Measurements from ENCODE around the gene GRK5.
"Not testable (repeated sequence)": the region's sequence is repeated elsewhere in the genome, so short reads cannot be mapped to it uniquely, and the experiment has no call there.

GRK5 gene

DNA sequence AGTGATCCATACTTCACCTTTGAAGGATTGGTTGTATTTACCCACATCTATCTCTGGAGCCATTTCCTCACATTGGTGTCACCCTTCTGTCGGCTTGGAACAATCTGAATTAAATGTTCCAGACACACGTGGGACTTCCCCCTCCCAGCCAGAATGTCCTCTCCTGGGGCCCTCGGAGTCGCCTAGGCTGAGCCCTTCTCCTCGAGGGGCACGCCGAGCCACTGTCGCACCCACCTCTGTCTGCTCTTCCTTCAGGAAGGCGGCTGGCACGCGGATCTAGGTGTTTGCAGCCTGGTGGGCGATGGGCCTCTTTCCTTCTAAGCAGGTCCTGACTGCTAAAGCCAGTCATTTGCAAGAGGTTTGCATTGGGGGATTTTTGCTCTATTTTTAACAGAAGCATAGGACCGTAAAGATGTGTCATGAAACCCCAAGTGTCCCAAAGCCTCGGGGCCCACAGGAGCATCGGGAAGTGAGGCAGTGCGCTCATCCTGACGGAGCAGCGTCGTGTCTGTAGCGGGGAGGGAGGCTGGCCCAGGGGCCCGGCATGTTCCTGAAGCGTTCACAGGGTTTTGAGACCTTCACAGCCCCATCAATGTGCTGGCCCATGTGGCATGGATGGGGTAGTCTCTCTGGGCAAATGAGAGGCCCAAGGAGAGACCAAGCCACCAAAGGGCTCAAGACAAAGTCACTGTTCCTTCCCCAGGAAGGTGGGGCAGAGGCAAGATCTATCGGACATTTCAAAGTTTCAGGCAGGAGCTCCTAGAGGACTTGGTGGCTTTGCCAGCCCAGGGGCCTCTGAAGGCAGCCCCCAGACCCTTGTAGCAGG is 248.5 kb downstream of the GRK5 start:
- DNase-seq (ENCODE audit: low read depth): no peak

DNA sequence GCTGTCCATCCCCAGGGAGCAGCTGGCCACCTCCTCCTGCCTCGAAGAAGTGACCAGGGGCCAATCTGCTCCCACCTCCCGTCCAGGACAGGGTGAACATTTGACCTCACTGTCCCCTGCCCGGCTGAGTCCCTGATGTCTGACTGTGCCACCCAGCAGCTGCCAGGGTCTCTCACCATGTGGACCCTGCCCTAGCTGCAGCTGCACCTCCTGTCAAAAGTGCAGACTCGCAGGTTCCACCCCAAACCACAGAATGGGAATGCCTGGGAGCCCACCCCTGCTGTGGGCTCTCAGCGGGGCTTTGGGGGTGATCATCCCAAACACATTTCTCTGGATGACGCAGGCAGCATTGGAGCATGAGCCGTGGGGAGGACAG is 249.1 kb downstream of the GRK5 start:
- no peak for DNase-seq (ENCODE audit: low read depth)

DNA sequence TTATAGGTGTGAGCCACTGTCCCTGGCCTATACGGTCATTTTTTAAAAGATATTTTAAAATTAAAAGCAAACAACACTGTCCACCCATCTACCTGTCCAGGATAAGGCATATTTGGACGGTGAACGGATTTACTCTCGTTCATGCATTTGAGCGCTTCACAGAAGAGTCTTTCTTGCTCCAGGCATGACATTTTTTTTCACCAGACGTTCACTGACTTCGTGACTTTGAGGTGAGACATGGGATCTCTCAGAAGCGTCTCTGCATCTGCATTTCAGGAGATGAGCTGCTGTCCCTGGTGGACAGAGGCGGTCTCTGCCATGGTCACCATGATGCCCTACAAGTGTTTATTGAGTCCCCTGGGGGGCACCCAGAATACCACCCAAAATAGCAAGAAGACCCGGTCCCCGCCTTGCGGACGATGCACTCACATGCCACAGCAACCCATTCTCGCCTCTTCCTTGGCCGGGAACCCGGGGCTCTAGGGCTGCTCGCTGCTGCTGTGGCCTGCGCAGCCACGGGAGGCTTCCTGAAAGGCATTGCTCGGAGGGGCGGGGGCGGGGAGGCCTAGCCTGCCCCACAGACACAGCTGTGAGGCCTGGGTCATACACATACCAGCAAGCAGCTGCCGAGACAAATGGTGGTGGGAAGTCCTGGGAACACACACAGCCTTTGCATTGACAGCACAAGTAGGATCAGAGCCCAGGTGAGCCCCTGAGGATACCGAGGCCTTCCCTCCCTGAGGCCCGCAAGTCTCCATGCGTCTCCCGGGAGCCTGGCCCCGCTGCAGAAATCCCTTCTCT is 250.8 kb downstream of the GRK5 start:
- no peak for DNase-seq (ENCODE audit: low read depth)

DNA sequence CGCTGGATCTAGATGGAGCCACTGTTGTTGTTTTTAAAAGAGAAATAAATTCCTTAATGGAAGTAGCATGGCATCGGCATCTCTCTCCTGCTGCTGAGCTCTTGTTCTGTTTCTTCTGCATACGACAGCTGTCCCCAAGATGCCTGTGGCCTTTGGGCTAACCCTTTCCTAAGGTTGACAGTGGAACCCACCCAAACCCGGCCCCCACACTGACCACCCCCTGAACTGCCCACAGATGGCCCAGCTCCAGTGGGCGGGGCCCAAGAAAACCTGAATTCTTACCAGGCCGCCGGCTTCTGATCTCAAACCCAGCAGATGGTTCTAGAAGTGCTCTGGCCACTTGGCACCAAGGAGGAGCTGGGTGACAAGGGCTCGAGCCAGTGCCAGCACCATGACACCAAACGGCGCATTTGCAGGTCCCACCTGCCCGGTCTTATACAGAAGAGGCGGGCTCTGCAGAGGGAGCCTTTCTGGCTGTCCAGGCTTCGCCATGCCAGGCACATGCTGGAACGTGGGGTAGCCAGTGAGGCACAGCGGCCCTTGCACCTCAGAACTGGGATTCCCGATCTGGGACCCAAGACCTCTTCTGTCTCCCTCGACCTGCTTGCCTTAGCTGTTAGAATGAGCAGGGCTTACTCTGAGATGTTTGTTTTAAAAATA is 252.4 kb downstream of the GRK5 start:
- no peak for DNase-seq (ENCODE audit: low read depth)

DNA sequence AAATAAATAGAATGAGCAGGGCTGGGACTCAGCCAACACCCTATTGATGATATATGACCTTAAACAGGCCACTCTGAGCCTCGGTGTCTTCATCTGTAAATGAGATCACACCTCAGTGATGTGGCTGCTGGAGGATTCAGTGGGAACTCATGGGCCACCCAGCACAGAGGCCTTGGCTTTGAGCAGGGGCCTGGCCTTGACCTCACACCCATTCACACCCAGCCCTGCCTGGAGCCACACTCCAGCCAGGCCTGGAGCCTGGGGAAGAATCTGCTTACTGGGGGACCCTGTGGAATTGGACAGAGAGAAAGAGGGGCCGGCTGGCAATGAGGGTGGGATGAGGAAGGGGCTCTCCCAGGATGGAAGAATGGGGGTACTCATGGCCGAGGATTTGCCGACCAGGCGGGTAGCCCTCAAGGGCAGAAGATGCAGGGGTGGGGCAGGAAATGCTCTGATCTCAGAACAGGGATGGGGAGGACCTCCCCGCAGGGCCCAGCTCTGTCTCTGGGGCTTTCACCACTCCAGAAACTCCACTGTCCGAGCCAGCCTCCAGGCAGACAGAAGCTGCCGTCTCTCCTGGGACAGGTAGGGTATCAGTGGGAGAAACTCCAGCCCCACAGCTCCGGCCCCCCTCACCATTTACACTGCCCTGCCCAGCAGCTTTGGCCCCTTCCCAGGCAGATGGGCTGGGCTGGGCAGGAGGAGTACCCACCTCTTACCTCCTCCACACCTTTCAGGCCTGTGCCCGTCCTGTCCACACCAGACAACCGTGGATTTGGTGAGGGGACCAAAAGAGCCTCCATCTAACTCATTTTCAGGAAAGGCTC is 253.2 kb downstream of the GRK5 start:
- no peak for DNase-seq (ENCODE audit: low read depth)

DNA sequence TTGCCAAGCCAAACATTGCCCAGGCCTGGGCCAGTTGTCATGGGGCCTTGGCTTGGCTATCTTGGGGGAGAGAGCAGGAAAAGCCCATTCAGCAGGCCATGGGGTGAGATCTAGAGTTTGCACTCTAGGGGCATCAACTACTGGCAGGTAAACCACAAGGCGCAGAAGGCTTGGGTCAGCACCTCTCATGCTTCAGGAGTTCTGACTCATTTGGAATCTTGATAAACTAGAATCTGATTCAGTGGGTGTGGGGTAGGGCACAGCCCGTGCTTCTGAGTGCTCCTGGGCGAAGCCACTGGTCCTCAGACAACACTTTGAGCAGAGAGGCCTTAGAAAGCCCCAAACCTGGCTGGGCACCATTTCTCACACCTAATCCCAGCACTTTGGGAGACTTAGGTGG is 254.0 kb downstream of the GRK5 start:
- DNase-seq (ENCODE audit: low read depth): no peak

DNA sequence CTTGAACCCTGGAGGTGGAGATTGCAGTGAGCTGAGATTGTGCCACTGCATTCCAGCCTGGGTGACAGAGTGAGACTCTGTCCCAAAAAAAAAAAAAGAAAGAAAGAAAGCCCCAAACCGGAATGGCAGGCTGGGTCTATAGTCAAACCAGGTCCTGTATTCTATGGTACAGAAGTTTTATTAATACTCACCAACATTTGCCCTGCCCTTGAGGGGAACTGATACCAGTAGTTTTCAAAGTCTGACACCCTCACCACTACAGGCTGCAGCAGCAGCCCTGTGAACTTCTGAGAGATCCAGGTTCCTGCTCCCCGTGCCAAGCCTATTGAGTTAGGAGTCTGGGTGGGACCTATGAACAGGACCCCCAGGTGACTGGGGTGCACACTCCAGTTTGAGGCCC is 254.6 kb downstream of the GRK5 start:
- DNase-seq (ENCODE audit: low read depth): no peak

DNA sequence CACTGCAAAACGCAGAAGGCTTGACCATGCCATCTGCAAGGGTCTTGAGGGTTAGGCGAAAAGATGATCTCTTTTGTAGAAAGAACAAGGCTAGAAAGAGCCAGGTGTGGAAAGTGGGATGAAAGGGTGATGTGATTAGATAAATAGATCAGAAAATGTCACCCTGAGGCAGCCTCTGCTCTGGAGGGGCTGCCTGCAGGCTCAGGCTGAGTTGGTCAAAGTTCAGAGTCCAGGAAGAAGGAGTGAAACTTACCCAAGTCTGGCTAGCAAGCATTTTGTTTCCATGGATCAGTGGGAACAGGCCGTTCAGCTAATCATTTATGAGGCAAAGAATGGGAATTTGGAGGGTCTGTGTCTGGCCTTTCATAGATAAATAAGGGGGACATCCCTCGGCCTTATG is 255.4 kb downstream of the GRK5 start:
- no peak for DNase-seq (ENCODE audit: low read depth)

DNA sequence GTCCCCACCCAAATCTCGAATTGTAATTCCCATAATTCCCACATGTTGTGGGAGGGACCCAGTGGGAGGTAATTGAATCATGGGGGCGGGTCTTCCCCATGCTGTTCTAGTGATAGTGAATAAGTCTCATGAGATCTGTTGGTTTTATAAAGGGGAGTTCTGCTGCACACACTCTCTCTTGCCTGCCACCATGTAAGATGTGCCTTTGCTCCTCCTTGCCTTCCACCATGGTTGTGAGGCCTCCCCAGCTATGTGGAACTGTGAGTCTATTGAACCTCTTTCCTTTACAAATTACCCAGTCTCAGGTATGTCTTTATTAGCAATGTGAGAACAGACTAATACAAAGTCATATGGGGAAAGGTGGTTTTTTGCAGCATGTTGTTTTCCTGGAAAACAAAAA is 255.8 kb downstream of the GRK5 start:
- not testable (repeated sequence) for DNase-seq (ENCODE audit: low read depth)

DNA sequence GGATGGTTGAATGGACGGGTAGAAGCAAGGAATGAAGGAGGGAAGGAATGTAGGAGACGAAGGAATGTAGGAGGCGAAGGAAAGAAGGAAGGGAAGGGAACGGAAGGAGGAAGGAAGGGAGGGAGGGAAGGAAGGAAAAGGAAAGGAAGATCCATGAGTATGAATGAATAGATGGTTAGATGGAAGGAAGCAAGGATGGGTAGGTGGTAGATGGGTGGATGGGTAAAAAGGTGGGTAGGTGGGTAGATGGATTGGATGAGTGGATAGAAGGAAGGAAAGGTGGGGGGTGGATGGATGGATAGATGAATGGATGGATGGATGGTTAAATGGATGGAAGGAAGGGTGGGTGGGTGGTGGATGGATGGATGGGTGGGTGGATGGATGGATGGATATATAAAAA is 257.7 kb downstream of the GRK5 start:
- no peak for DNase-seq (ENCODE audit: low read depth)

DNA sequence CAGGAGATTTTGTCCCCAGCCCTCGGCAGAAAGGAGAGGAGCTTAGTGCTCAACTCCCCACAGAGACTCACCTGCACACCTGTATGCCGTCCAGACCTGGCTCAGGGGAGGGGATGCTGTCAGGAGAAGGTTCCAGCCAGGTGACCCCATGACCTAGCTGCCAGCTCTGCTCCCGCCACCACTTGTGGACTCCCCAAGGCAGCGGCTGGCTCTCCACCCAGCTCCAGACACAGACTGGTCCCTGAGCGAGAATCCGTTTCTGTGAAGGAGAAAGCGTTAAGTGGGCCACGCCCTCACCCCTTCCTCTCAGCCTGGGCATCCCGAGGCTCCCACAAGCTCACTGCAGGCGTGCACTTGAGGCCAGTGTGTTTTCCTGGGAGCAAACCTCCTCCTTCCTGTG is 258.7 kb downstream of the GRK5 start:
- no peak for DNase-seq (ENCODE audit: low read depth)

DNA sequence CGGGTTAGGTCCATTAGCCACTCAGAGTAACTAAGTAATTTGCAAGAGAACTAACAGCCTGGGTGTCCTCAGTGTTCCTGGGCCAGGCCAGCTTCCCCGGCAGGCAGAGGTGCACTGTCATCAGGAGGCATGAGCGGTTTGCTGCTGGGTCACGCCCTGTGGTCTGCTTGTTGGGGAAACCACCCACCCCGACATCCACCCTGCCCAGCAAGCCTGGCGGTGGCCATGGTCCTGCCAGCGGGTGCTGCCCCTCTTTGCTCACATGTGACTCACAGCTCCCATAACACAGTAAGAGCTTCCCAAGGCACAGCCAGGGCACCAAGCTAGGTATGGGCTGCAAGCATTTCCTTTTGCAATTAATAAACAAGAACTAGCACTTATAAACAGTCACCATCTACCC is 259.3 kb downstream of the GRK5 start:
- DNase-seq (ENCODE audit: low read depth): peak; percentile 9

DNA sequence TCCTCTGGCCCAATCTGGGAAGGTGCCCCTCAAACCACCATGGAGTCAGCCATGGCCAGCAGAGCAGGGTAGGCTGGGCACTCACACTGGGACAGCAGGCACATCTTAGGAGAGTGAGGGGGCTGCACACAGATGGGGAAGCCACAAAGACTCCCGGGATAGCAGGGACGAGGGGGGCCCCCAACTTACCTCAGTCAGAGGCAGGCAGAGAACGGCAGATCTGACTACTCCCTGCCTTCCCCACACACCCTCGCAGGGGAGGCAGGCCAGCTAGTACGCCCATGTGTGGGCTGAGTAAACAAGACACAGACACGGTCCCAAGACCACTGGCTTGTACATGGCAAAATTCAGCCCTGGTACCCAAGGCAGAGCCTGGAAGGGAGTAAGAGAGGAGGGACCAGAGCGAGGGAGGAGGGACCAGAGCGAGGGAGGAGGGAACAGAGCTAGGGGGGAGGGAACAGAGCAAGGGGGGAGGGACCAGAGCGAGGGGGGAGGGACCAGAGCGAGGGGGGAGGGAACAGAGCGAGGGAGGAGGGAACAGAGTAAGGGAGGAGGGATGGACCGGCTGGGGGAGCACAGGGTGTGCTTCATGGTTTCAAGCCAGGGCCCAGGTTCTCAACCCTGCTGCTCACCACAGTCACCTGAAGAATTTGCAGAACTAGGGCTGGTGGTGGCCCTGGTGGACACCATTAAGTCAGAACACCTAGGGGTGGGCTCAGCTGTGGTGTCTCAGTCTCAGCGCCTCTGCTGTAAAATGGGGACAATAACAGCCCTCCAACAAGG is 261.4 kb downstream of the GRK5 start:
- no peak for DNase-seq (ENCODE audit: low read depth)

DNA sequence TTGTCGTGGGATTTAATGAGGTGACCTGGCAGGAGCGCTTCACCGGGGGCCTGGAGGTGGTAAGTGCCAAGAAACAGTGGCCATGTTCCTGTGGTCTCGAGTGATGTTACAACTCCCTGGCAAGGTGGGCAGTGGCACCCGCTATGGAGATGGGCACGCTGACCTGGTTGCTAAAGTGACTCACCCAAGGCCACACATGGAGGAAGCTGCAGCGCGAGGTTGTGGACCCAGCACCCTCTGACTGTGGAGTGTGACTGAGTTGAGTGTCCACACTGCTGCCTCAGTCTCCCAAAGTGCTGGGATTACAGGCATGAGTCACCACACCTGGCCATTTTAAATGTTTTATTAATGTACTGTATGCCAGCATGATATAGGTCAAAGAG is 261.9 kb downstream of the GRK5 start:
- no peak for DNase-seq (ENCODE audit: low read depth)

DNA sequence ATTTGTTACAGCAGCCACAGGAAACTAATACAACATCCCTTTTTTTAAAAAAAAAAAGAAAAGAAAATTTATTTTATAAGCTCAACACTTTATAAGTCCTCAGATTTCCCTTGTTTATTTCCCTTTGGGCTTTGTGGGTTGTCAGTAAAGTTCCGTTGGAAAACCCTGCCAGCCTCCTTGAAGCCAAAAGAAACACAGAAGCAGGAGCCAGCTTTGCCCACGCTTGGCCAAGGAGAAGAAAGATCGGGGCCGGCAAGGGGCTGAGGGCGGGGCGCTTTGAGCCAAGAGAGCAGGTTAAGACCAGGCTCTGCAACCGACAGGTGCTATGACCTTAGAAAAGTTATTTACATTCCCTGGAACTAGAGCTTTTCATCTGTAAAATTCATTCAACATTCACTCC is 262.5 kb downstream of the GRK5 start:
- DNase-seq (ENCODE audit: low read depth): no peak

DNA sequence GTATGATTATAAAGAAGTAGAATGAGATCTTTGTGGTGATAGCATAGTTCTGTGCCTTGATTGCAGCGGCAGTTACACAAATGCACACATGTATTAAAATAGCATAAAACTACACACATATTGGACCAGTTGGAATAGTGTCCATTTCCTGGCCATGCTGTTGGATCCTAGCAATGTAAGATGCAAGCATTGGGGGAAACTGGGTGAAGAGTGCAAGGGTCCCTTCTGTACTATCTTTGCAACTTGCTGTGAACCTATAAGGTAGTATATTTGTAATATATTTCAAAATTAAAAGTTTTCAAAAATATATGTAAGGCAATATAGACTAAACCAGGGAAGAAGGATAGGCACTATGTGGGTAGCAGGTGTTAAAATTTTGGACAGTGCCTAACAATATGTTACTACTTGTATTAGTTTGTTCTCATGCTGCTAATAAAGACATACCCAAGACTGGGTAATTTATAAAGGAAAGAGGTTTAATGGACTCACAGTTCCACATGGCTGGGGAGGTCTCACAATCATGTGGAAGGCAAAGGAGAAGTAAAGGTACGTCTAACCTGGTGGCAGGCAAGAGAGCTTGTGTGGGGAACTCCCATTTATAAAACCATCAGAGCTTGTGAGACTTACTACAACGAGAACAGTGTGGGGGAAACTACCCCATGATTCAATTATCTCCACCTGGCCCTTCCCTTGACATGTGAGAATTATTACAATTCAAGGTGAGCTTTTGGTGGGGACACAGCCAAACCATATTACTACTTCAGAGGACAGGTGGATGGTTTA is 263.7 kb downstream of the GRK5 start:
- DNase-seq (ENCODE audit: low read depth): no peak

DNA sequence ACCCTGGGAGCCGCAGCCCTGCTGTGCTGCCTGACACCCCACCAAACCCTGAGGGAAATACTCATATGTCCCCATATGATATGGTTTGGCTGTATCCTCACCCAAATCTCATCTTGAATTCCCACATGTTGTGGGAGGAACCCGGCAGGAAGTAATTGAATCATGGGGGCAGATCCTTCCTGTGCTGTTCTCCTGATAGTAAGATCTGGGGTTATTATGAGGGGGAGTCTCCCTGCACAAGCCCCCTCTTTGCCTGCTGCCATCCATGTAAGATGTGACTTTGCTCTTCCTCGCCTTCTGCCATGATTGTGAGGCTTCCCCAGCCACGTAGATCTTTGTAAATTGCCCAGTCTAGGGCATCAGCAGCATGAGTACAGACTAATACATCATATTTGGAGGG is 266.4 kb downstream of the GRK5 start:
- no peak for DNase-seq (ENCODE audit: low read depth)

DNA sequence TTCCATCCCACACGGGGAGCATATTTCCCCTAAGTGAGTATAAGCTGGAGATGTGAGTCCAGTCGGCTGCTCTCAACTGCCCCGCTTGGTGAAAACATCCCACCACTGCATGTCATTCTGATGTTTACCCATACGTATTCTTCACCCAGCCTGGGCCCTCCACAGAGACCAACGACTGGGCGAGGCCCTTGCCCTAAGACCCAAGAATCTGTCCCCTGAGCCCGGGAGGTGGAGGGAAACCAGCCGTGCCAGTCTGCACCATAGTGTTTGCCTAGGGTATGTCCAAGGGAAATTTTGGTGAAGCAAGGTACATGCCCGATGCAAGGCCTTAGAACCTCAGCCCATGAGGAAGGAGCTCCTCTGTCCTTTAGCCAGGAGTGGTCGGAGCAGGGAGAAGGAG is 267.2 kb downstream of the GRK5 start:
- DNase-seq (ENCODE audit: low read depth): no peak

DNA sequence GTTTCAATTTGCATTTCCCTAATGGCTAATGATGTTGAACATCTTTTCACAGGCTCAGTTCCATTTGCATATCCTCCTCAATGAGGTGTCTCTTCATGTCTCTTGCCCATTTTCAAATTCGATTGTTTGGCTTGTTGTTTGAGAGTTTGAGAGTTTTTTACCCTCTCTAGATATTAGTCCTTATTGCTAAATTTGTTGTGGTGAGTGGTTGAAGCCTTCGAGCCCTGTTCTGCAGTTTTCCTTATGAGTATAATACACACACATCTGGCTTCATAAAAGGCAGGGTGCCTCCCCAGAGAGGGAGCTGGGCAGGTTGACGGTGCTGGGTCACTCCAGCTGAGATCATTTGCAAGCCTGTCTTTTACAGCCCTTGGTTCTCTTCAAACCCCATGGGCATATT is 270.1 kb downstream of the GRK5 start:
- no peak for DNase-seq (ENCODE audit: low read depth)

DNA sequence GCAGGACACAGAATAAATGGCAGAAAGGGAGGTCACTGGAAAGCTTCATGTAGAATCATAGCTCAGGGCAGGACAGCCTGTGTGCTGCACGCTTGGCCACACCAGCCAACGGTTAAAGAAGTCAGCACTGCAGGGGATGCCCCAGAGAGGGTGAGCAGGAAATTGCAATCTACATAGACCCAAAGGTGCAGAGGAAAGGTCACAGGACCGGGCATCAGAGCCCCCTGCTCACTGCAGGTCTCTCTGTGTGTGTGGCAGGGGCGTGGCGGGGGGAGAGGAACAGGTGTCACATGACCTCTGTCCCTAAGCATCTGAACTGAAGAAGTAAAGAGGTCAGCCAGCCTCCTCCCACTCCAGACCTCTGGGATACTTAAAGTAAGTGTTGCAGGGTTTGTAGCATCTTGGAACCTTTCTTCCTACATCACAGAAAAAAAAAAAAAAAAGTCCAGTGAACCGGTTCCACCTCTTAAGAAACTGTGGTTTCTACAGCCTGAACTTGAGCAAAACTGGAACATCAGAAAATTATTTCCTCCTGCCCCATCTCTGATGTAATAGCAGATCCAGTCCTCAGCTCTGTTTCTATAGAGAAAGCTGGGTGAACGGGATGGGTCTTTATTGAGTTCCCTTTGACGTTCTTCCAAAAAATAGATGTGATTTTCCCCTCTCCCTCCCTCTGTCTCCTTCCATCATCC is 270.9 kb downstream of the GRK5 start:
- DNase-seq (ENCODE audit: low read depth): no peak
